HG02763 (cell line): ENCODE measurements around the gene NPIPB2.

Experiments used
- ATAC-seq: cut with Tn5 transposase; IDR thresholded peaks from one replicate; pipeline ENCODE4 v1.9.1; 2021; ENCODE audit warnings: mild to moderate bottlenecking, moderate library complexity; ENCODE audit not compliant: unreplicated experiment

NPIPB2 gene

DNA sequence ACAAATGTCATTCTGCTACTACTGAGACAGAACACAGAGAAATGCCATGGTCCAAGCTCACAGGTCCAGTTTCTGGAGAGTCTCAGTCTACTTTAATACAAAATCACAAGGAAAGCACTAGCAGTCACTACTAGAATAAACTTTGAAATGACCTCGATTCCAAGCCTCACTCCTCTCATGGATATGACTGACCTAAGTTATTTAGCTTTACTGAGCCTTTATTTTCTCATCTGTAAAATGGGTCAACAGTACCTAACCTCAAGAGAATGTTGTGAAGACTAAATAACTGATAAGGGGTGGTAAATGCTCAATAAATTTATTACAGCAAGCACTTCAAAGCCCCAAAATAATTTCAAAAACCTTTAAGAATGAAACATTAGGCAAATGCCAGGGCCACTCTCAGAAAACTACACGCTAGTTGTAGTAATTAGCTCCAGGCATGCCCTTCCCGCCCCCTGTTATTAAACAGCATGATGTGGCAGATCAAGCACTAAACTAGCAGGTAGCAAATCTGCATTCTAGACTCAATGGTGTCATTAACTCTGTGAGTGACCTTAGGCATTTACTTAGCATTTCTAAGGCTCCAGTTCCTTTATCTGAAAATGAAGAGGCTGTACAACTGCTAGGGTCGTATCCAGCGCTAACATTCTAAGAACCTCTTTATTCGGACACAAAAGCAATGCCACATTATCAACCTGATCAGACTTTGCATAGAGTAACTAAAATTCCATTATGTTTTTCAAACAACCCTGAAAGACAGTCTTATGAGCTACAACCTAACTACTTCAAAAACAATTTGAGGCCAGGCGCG lies 34.5 kb downstream of the NPIPB2 start:
- ATAC-seq = no peak

GRCh38 chr16:11903906-11904305 lies 37.9 kb downstream of the NPIPB2 start:
- ATAC-seq = no peak

DNA sequence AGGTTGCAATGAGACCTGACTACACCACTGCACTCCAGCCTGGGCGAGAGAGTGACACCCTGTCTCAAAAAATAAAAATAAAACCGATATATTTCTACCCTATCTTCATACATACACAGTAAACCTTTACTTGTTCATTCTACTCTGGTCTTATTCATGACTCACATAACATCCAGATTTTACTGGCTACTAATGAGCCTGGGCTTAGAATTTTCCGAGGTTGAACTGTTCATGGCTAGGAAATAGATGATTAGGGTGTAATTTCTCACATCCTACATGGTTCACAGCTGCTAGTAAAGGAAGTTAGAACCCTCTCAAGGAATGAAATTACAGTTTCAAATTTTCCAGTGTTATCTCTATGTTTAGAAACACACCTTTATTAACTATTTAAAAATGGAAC lies 40.8 kb downstream of the NPIPB2 start:
- ATAC-seq = no peak

- ATAC-seq = no peak
Measured at GRCh38 chr16:11896486-11897176, 45.2 kb downstream of the NPIPB2 start.

- ATAC-seq = no peak
Measured at GRCh38 chr16:11893571-11893970, 48.3 kb downstream of the NPIPB2 start.

- ATAC-seq = no peak
Measured at GRCh38 chr16:11892761-11893160, 49.1 kb downstream of the NPIPB2 start.

- ATAC-seq = no peak
Measured at GRCh38 chr16:11890231-11890965, 51.4 kb downstream of the NPIPB2 start.

- ATAC-seq = no peak
Measured at GRCh38 chr16:11886881-11887280, 55.0 kb downstream of the NPIPB2 start.

DNA sequence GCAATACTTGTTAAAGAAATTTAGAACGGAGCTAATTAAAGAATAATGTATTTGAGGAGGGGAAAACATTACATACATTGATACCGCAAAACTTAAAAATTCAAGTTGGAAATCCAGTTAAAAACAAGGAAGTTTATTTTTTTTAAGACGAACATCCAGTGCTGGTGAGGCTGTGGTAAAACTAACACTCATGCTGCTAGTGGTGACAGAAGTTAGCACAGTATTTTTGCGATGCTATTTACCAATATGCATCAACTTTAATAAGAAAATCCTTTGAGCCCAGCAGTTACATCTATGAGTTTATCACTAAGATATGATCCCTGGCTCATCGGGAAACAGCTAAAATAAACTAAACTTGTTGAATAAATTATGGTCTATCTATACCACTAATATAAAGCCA lies 57.8 kb downstream of the NPIPB2 start:
- ATAC-seq = no peak

DNA sequence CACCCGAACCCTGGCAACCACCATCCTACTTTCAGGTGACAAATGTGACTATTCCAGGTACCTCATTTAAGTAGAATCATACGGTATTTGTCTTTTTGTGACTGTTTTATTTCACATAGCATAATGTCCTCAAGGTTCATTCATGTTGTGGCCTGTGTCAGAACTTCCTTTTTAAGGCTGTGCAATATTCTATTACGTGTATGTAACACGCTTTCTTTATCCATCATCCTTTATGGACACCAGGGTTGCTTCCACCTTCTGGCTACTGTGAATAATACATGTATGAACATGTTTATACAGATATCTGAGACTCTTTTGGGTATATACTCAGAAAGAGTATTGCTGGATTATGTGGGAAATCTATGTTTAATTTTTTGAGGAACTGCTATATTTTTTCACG lies 61.8 kb downstream of the NPIPB2 start:
- no peak for ATAC-seq

DNA sequence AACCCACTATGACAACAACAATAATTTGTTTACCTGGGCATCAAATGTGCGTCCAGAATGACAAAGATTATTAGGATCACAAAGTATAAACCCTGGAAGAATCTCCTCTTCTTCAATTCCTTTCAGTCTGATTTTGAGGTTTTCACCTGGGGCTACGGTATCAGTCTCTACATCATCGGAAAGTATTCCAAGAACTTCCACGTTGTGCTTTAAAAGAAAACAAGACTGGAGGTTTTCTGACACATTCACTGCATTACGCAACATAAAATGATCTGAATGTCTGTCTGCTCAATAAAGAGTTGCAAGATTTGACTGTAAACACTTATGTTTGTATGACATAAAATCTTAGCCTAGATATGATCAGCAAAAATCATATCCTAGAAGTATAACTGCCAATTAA lies 64.5 kb downstream of the NPIPB2 start:
- no peak for ATAC-seq
